Heart right ventricle (tissue), 16 donors: ENCODE results near the gene CYBA. TPM values are rescaled to one million over a fixed set of nuclear protein-coding genes. Genes with fewer than 3 reads are reported as not detected.

Source experiments
- ATAC-seq, 8 donors: fragments of 200-7000 bp; cut with Tn5 transposase; one replicate each; pipeline ENCODE4 v1.9.1; 2020; ENCODE audit warnings: mild to moderate bottlenecking in 8 of 8, moderate library complexity in 8 of 8, moderate number of reproducible peaks in 1 of 8
- DNase-seq, 2 donors: peaks; one replicate each; pipeline ENCODE4 v3.0.0-alpha.2; 2020
- H3K27ac ChIP-seq, 10 donors: fragments of 200-600 bp; sonication (generic) in 2 of 10; one replicate each; pipeline versions ENCODE4 v1.5.0 to v1.8.0; 2020 to 2022; ENCODE audit warnings: mild to moderate bottlenecking in 3 of 10
- H3K27me3 ChIP-seq, 7 donors: fragments of 200-600 bp; one replicate each; pipeline ENCODE4 v1.8.0; 2021 to 2022; ENCODE audit warnings: mild to moderate bottlenecking in 2 of 7
- H3K36me3 ChIP-seq, 9 donors: fragments of 200-600 bp; sonication (generic) in 1 of 9; one replicate each; pipeline versions ENCODE4 v1.5.0 to v1.8.0; 2020 to 2022; ENCODE audit warnings: mild to moderate bottlenecking in 2 of 9
- H3K4me1 ChIP-seq, 9 donors: fragments of 200-600 bp; sonication (generic) in 1 of 9; one replicate each; pipeline versions ENCODE4 v1.5.0 to v1.8.0; 2020 to 2022; ENCODE audit warnings: mild to moderate bottlenecking in 4 of 9
- H3K4me3 ChIP-seq, 10 donors: fragments of 200-600 bp; sonication (generic) in 2 of 10; one replicate each; pipeline versions ENCODE4 v1.5.0 to v1.8.0; 2020 to 2022; ENCODE audit warnings: mild to moderate bottlenecking in 7 of 10, moderate library complexity in 2 of 10
- H3K9me3 ChIP-seq, 11 donors: fragments of 200-600 bp in 10 of 11; sonication (generic) in 2 of 11; one replicate each; pipeline versions ENCODE4 v1.5.0 to v1.8.0; 2013 to 2022; ENCODE audit warnings: mild to moderate bottlenecking in 2 of 11, control low read depth in 1 of 11, moderate library complexity in 1 of 11
- CTCF ChIP-seq, 9 donors: fragments of 200-600 bp; sonication (generic) in 2 of 9; IDR thresholded peaks; one replicate each; pipeline versions ENCODE4 v1.5.0 to v1.8.0; 2021 to 2022; ENCODE audit warnings: antibody characterized with exemption in 9 of 9, mild to moderate bottlenecking in 5 of 9, moderate library complexity in 1 of 9
- WGBS, 2 donors: extraction: QIAGEN DNeasy Blood & Tissue Kit; methylation state at CpG; one replicate each; pipeline ENCODE4 v1.1.7; 2013; ENCODE audit warnings: inconsistent platforms in 1 of 2; 5-methylcytosine and 5-hydroxymethylcytosine counted together
- intact Hi-C, 10 donors: fragments of 100-400 bp; cut with DNase I; formaldehyde crosslinking; loops; one replicate each; pipeline versions ENCODE4 v1.11.1 to v1.14.2; 2022
- polyA plus RNA-seq, 2 donors: library from polyadenylated mRNA; stranded (reverse); fragments of 200-250 nt; gene quantifications; one replicate each; pipeline ENCODE4 v1.2.3, GENCODE V29; 2013
- total RNA-seq, 10 donors: library from RNA; stranded (reverse); fragmentation: NEBNext Ultra II Directional in 3 of 10; extraction: Animal tissue kit (Norgen Biotek cat#: 25700) in 3 of 10; gene quantifications; one replicate each; pipeline versions ENCODE4 v1.2.1 to v1.2.4, GENCODE V29; 2021 to 2023
- donor health status: Arrhythmogenic right ventricular cardiomyopathy.
- donor health status: ischemic (EF 13 %, LVEDD 7.1; RV severe dilation, severe dysfunction).
- donor health status: healthy with polysubstance abuse.
- donor health status: DM: no; HTN: yes; CAD: no.
- donor health status: DM: no; HTN: no; CAD: no.
- donor health status: ischemic (EF 25% LVEDD 6.9; RV normal size, moderate dysfunction).
- donor health status: ischemic (EF 25% LVEDD 5.7; RV mildly dilated, moderate dysfunction).
- donor health status: healthy.
- donor health status: DM: yes; HTN: yes; CAD: no.
- donor health status: Ischemic cardiomyopathy.
- donor health status: ischemic (EF 35%, LVEDD 5.7; RV mildly dilated, moderate dysfunction).
- donor health status: nonischemic (EF 11% LVEDD 7.7; RV severe dilation, severe dysfunction).
- donor health status: DM: yes; HTN: yes; CAD: no.
- donor health status: PGD.
- donor health status: ischemic (EF 29% LVEDD 5.4; RV normal size, mild dysfunction).
- donor health status: nonischemic (EF 23%, LVEDD 6.1; RV moderate dilation, normal function).

The CYBA gene
- total and polyA plus RNA-seq, 12 donors, result 13.0 to 117 (median 33.6) TPM

GRCh38 chr16:88608076-88608475, 42.8 kb downstream of the CYBA start:
- H3K27me3 ChIP-seq, result no peaks in the 10 kb centered on the region
- ATAC-seq (no peak), DNase-seq (no peak)
- no peak for TF ChIP-seq CTCF (IDR thresholded peaks at IDR 0.05)
- H3K9me3 ChIP-seq, result no peaks in the 10 kb centered on the region
- no peak overlapping the region for H3K4me3 ChIP-seq
- peaks cover 0 to 98% (median 38%) of the 10 kb centered on the region in 9 donors for H3K36me3 ChIP-seq
- intact Hi-C loops, result no loop called here
- 92 to 94% methylated on average over 6 of the region's 6 CpGs for WGBS, 2 donors
- no peak overlapping the region for H3K27ac ChIP-seq
- peaks cover 0 to 11% (median 0%) of the 10 kb centered on the region in 9 donors for H3K4me1 ChIP-seq

- 91 to 93% methylated on average over 17 of the region's 17 CpGs for WGBS, 2 donors
- Histone ChIP-seq H3K4me1 (peaks cover 0 to 11% (median 0%) of the 10 kb centered on the region in 9 donors), H3K36me3 (peaks cover 0 to 98% (median 38%) of the 10 kb centered on the region in 9 donors), H3K9me3 (no peaks in the 10 kb centered on the region), H3K27ac (no peak overlapping the region), H3K4me3 (no peak overlapping the region), H3K27me3 (no peaks in the 10 kb centered on the region)
- intact Hi-C loops, result no loop called here
- ATAC-seq, result no peak
- no peak for TF ChIP-seq CTCF (IDR thresholded peaks at IDR 0.05)
- DNase-seq, result no peak
Measured at GRCh38 chr16:88606148-88606757, 44.6 kb downstream of the CYBA start.

- intact Hi-C loops, result no loop called here
- no peak for TF ChIP-seq CTCF (IDR thresholded peaks at IDR 0.05)
- DNase-seq, result no peak
- peaks cover 0 to 98% (median 36%) of the 10 kb centered on the region in 9 donors for H3K36me3 ChIP-seq
- 67 to 70% methylated on average over 20 of the region's 20 CpGs for WGBS, 2 donors
- peaks cover 0 to 18% (median 3%) of the 10 kb centered on the region in 9 donors for H3K4me1 ChIP-seq
- H3K27ac ChIP-seq, result no peak overlapping the region
- no peaks in the 10 kb centered on the region for H3K27me3 ChIP-seq
- H3K9me3 ChIP-seq, result no peaks in the 10 kb centered on the region
- no peak overlapping the region for H3K4me3 ChIP-seq
- ATAC-seq, result peak in 4 of 8 donors; percentile 36 to 78 (median 49)
Measured at GRCh38 chr16:88605186-88606147, 45.4 kb downstream of the CYBA start.

GRCh38 chr16:88602091-88602490, 48.8 kb downstream of the CYBA start:
- no peak overlapping the region for H3K4me3 ChIP-seq
- no peak for ATAC-seq
- intact Hi-C loops, result no loop called here
- peaks cover 0 to 89% (median 29%) of the 10 kb centered on the region in 9 donors for H3K36me3 ChIP-seq
- no peak for DNase-seq
- H3K27ac ChIP-seq, result no peak overlapping the region
- H3K4me1 ChIP-seq, result peaks cover 5 to 43% (median 24%) of the 10 kb centered on the region in 9 donors
- no peaks in the 10 kb centered on the region for H3K9me3 ChIP-seq
- WGBS, 2 donors, result 83 to 87% methylated on average over 7 of the region's 7 CpGs
- no peaks in the 10 kb centered on the region for H3K27me3 ChIP-seq
- TF ChIP-seq CTCF (IDR thresholded peaks at IDR 0.05), result no peak
